Measurements from ENCODE around the gene KRTAP5-5. TPM values are rescaled to one million over a fixed set of nuclear protein-coding genes. Genes with fewer than 3 reads are reported as not detected.

KRTAP5-5 gene
- total and polyA plus RNA-seq, 2 of the 13 experiments (the other 11 are each of a cell fraction or from before 2014, with no cell fraction given), result not detected

GRCh38 chr11:1674173-1675131 lies 44.9 kb downstream of the KRTAP5-5 start (continued):
- TF ChIP-seq KDM5B (CRISPR knock-in tag; IDR thresholded peaks at IDR 0.05; ENCODE audit: borderline replicate concordance) (peak; percentile 67; the same call in 1 of the 2 replicates), SMAD9 (CRISPR knock-in tag; IDR thresholded peaks at IDR 0.05) (no peak), TFAP4 (IDR thresholded peaks at IDR 0.05; ENCODE audit: borderline replicate concordance, low read depth) (peak; percentile 70; the same call in 1 of the 2 replicates), GATA4 (IDR thresholded peaks at IDR 0.05; ENCODE audit: borderline replicate concordance, low read depth) (0 out of 2 replicates have a peak, but pooled peaks have one; percentile 1), ZKSCAN5 (CRISPR knock-in tag; IDR thresholded peaks at IDR 0.05) (no peak), KDM2A (CRISPR knock-in tag; IDR thresholded peaks at IDR 0.05; ENCODE audit: borderline replicate concordance, low read depth) (peak; percentile 28; the same call in 1 of the 2 replicates), PAWR (CRISPR knock-in tag; IDR thresholded peaks at IDR 0.05; ENCODE audit: borderline replicate concordance) (no peak), MEF2D (CRISPR knock-in tag; IDR thresholded peaks at IDR 0.05) (no peak), ZNF737 (CRISPR knock-in tag; IDR thresholded peaks at IDR 0.05; ENCODE audit: borderline replicate concordance) (0 out of 2 replicates have a peak, but pooled peaks have one; percentile 65), ZNF781 (CRISPR knock-in tag; IDR thresholded peaks at IDR 0.05; ENCODE audit: borderline replicate concordance, not compliant biosample characterization) (peak; percentile 83), REL (CRISPR knock-in tag; conservative IDR thresholded peaks at IDR 0.05) (no peak), ETV5 (CRISPR knock-in tag; IDR thresholded peaks at IDR 0.05; ENCODE audit: borderline replicate concordance) (no peak)
- TF ChIP-seq, protein P1, sequence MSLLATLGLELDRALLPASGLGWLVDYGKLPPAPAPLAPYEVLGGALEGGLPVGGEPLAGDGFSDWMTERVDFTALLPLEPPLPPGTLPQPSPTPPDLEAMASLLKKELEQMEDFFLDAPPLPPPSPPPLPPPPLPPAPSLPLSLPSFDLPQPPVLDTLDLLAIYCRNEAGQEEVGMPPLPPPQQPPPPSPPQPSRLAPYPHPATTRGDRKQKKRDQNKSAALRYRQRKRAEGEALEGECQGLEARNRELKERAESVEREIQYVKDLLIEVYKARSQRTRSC (CRISPR knock-in tag; IDR thresholded peaks at IDR 0.05; ENCODE audit: low read depth), result no peak
- TF ChIP-seq, protein P2, sequence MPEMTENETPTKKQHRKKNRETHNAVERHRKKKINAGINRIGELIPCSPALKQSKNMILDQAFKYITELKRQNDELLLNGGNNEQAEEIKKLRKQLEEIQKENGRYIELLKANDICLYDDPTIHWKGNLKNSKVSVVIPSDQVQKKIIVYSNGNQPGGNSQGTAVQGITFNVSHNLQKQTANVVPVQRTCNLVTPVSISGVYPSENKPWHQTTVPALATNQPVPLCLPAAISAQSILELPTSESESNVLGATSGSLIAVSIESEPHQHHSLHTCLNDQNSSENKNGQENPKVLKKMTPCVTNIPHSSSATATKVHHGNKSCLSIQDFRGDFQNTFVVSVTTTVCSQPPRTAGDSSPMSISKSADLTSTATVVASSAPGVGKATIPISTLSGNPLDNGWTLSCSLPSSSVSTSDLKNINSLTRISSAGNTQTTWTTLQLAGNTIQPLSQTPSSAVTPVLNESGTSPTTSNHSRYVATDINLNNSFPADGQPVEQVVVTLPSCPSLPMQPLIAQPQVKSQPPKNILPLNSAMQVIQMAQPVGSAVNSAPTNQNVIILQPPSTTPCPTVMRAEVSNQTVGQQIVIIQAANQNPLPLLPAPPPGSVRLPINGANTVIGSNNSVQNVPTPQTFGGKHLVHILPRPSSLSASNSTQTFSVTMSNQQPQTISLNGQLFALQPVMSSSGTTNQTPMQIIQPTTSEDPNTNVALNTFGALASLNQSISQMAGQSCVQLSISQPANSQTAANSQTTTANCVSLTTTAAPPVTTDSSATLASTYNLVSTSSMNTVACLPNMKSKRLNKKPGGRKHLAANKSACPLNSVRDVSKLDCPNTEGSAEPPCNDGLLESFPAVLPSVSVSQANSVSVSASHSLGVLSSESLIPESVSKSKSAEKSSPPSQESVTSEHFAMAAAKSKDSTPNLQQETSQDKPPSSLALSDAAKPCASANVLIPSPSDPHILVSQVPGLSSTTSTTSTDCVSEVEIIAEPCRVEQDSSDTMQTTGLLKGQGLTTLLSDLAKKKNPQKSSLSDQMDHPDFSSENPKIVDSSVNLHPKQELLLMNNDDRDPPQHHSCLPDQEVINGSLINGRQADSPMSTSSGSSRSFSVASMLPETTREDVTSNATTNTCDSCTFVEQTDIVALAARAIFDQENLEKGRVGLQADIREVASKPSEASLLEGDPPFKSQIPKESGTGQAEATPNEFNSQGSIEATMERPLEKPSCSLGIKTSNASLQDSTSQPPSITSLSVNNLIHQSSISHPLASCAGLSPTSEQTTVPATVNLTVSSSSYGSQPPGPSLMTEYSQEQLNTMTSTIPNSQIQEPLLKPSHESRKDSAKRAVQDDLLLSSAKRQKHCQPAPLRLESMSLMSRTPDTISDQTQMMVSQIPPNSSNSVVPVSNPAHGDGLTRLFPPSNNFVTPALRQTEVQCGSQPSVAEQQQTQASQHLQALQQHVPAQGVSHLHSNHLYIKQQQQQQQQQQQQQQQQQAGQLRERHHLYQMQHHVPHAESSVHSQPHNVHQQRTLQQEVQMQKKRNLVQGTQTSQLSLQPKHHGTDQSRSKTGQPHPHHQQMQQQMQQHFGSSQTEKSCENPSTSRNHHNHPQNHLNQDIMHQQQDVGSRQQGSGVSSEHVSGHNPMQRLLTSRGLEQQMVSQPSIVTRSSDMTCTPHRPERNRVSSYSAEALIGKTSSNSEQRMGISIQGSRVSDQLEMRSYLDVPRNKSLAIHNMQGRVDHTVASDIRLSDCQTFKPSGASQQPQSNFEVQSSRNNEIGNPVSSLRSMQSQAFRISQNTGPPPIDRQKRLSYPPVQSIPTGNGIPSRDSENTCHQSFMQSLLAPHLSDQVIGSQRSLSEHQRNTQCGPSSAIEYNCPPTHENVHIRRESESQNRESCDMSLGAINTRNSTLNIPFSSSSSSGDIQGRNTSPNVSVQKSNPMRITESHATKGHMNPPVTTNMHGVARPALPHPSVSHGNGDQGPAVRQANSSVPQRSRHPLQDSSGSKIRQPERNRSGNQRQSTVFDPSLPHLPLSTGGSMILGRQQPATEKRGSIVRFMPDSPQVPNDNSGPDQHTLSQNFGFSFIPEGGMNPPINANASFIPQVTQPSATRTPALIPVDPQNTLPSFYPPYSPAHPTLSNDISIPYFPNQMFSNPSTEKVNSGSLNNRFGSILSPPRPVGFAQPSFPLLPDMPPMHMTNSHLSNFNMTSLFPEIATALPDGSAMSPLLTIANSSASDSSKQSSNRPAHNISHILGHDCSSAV (CRISPR knock-in tag; IDR thresholded peaks at IDR 0.05; ENCODE audit: borderline replicate concordance), result no peak
- TF ChIP-seq, protein P3, sequence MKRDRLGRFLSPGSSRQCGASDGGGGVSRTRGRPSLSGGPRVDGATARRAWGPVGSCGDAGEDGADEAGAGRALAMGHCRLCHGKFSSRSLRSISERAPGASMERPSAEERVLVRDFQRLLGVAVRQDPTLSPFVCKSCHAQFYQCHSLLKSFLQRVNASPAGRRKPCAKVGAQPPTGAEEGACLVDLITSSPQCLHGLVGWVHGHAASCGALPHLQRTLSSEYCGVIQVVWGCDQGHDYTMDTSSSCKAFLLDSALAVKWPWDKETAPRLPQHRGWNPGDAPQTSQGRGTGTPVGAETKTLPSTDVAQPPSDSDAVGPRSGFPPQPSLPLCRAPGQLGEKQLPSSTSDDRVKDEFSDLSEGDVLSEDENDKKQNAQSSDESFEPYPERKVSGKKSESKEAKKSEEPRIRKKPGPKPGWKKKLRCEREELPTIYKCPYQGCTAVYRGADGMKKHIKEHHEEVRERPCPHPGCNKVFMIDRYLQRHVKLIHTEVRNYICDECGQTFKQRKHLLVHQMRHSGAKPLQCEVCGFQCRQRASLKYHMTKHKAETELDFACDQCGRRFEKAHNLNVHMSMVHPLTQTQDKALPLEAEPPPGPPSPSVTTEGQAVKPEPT (CRISPR knock-in tag; IDR thresholded peaks at IDR 0.05; ENCODE audit: low read depth), result no peak
